Activated naive CD4-positive, alpha-beta T cell treated with anti-CD3 and anti-CD28 coated beads, Interleukin-2, amount 10 ng/mL, durations not matched to agents 5 hours and 36 hours (primary cell): ENCODE results near the gene SCYGR8. TPM values are rescaled to one million over a fixed set of nuclear protein-coding genes. Genes with fewer than 3 reads are reported as not detected.

ENCODE experiments used
- total RNA-seq, 2 experiments: library from RNA; stranded (reverse); gene quantifications; one replicate each; pipeline ENCODE4 v1.2.3, GENCODE V29; 2021

SCYGR8 gene
- not detected for total RNA-seq

GRCh38 chr2:227745594-227745993, at the start of gene SCYGR8:
Gene SCYGR8, plus strand, starts transcription at chr2:227745894. Its CDS starts 0 bp downstream, at chr2:227745894.

GRCh38 chr2:227717687-227718567, 27.8 kb upstream of the SCYGR8 start, which contains the start of gene SLC19A3:
Gene SLC19A3, minus strand, starts transcription at chr2:227718028. Its CDS starts 15,710 bp downstream, at chr2:227702318.

GRCh38 chr2:227724394-227725039, 21.2 kb upstream of the SCYGR8 start, which contains the start of gene SCYGR6:
Gene SCYGR6, minus strand, starts transcription at chr2:227724757. Its CDS starts 0 bp downstream, at chr2:227724757.

GRCh38 chr2:227728035-227728434, 17.7 kb upstream of the SCYGR8 start, which contains the start of gene SCYGR7:
Gene SCYGR7, plus strand, starts transcription at chr2:227728335. Its CDS starts 0 bp downstream, at chr2:227728335.

Other genes starting within 250 kb of the SCYGR8 start
- not detected for gene SCYGR2, start 147.0 kb upstream of the SCYGR8 start, total RNA-seq
- not detected for gene SCYGR3, start 131.1 kb upstream of the SCYGR8 start, total RNA-seq
- not detected for gene SCYGR4, start 128.4 kb upstream of the SCYGR8 start, total RNA-seq
- not detected for gene SCYGR5, start 79.1 kb upstream of the SCYGR8 start, total RNA-seq
- gene SLC19A3, start 27.9 kb upstream of the SCYGR8 start, total RNA-seq: not detected
- not detected for gene SCYGR6, start 21.1 kb upstream of the SCYGR8 start, total RNA-seq
- gene SCYGR7, start 17.6 kb upstream of the SCYGR8 start, total RNA-seq: not detected
- gene CCL20, start 67.9 kb downstream of the SCYGR8 start, total RNA-seq: not detected
- not detected for gene DAW1, start 125.7 kb downstream of the SCYGR8 start, total RNA-seq